NCI-H446 (cell line): ENCODE measurements around the gene CPVL.

Experiments used
- DNase-seq, 2 experiments: peaks; one replicate each; lab custom pipeline; 2025; lab: John Stamatoyannopoulos, UW

The CPVL gene

GRCh38 chr7:29156907-29157452 lies 10.6 kb upstream of the CPVL start:
- no peak for DNase-seq

- DNase-seq = no peak
Measured at GRCh38 chr7:29154076-29154475, 7.7 kb upstream of the CPVL start.

- no peak for DNase-seq
Measured at GRCh38 chr7:29150856-29151255, 4.5 kb upstream of the CPVL start.

GRCh38 chr7:29149036-29149435 lies 2.7 kb upstream of the CPVL start:
- no peak for DNase-seq

GRCh38 chr7:29147821-29148220 lies 1.5 kb upstream of the CPVL start:
- no peak for DNase-seq

GRCh38 chr7:29146888-29147609 lies 712 bp upstream of the CPVL start:
- DNase-seq = no peak

GRCh38 chr7:29145553-29146056 lies 732 bp downstream of the CPVL start:
- no peak for DNase-seq

- DNase-seq = no peak
Measured at GRCh38 chr7:29143751-29144150, 2.6 kb downstream of the CPVL start.

GRCh38 chr7:29142021-29142727 lies 4.2 kb downstream of the CPVL start:
- DNase-seq = no peak

GRCh38 chr7:29140873-29141468 lies 5.4 kb downstream of the CPVL start:
- DNase-seq = no peak

GRCh38 chr7:29139796-29140195 lies 6.5 kb downstream of the CPVL start:
- no peak for DNase-seq

- no peak for DNase-seq
Measured at GRCh38 chr7:29139191-29139590, 7.1 kb downstream of the CPVL start.

GRCh38 chr7:29138588-29138987 lies 7.7 kb downstream of the CPVL start:
- DNase-seq = no peak

- no peak for DNase-seq
Measured at GRCh38 chr7:29135846-29136245, 10.5 kb downstream of the CPVL start.

- no peak for DNase-seq
Measured at GRCh38 chr7:29132980-29133379, 13.4 kb downstream of the CPVL start.

GRCh38 chr7:29131678-29132077 lies 14.7 kb downstream of the CPVL start:
- DNase-seq = no peak

GRCh38 chr7:29130096-29130495 lies 16.2 kb downstream of the CPVL start:
- no peak for DNase-seq

- DNase-seq = no peak
Measured at GRCh38 chr7:29127527-29127926, 18.8 kb downstream of the CPVL start.

GRCh38 chr7:29126804-29127203 lies 19.5 kb downstream of the CPVL start:
- DNase-seq = no peak

- DNase-seq = no peak
Measured at GRCh38 chr7:29123626-29124190, 22.6 kb downstream of the CPVL start.

GRCh38 chr7:29122759-29123158 lies 23.6 kb downstream of the CPVL start:
- no peak for DNase-seq

- DNase-seq = no peak
Measured at GRCh38 chr7:29122081-29122480, 24.3 kb downstream of the CPVL start.
